Panc1 (cell line): ENCODE results near the gene SLC5A9. TPM values are rescaled to one million over a fixed set of nuclear protein-coding genes. Genes with fewer than 3 reads are reported as not detected.

Experiments used
- ATAC-seq: fragments of 200-7000 bp; cut with Tn5 transposase; 2 replicates; pipeline ENCODE4 v1.9.1; 2020; ENCODE audit warnings: mild to moderate bottlenecking, moderate library complexity
- BruUV-seq: library from RNA; stranded (reverse); fragments of 400-500 nt; replicated peaks from 2 replicates; lab custom pipeline; 2021; lab: Mats Ljungman, UMichigan
- CTCF ChIA-PET: fragments of 300-600 bp; sonication (Branson Sonifier 250); formaldehyde crosslinking; loops from one replicate; lab custom pipeline; 2022; ENCODE audit warnings: antibody characterized with exemption; lab: Charles Lee
- POLR2A ChIA-PET: fragments of 300-600 bp; sonication (Branson Sonifier 250); formaldehyde crosslinking; loops from one replicate; lab custom pipeline; 2022; ENCODE audit warnings: antibody characterized with exemption; lab: Charles Lee
- DNase-seq: peaks from one replicate; pipeline ENCODE4 v3.0.0-alpha.2; 2010; ENCODE audit warnings: low read depth, low spot score
- H3K27ac ChIP-seq: 2 replicates; pipeline ENCODE4 v1.5.1; 2011; ENCODE audit warnings: mild to moderate bottlenecking, low read length, inconsistent platforms
- H3K27me3 ChIP-seq: fragments of 200-500 bp; sonication (Bioruptor generic); 2 replicates; pipeline ENCODE4 v1.6.0; 2014; ENCODE audit warnings: low read length, inconsistent platforms; ENCODE audit not compliant: control insufficient read depth, insufficient read depth
- H3K36me3 ChIP-seq: fragments of 200-500 bp; sonication (Bioruptor generic); 2 replicates; pipeline ENCODE4 v1.5.1; 2014; ENCODE audit warnings: inconsistent platforms, mild to moderate bottlenecking, low read length, moderate library complexity; ENCODE audit not compliant: control insufficient read depth, insufficient read depth
- H3K4me1 ChIP-seq: 2 replicates; pipeline ENCODE4 v1.5.1; 2011; ENCODE audit warnings: inconsistent platforms, mild to moderate bottlenecking, low read length, moderate library complexity; ENCODE audit not compliant: control insufficient read depth, insufficient read depth
- H3K4me3 ChIP-seq, 2 experiments: 2 replicates each; pipeline ENCODE4 v1.5.1; 2011 to 2012; ENCODE audit warnings: low read depth in 2 of 2, low read length in 2 of 2, mild to moderate bottlenecking in 2 of 2, inconsistent platforms in 1 of 2, moderate library complexity in 1 of 2
- H3K9me3 ChIP-seq: fragments of 200-500 bp; sonication (Bioruptor generic); 2 replicates; pipeline ENCODE4 v1.5.1; 2014; ENCODE audit warnings: low read depth, mild to moderate bottlenecking, inconsistent platforms, low read length, moderate library complexity; ENCODE audit not compliant: control insufficient read depth, insufficient read depth
- CTCF ChIP-seq: fragments of 450-650 bp; IDR thresholded peaks from 2 replicates; pipeline ENCODE4 v1.5.1; 2017; ENCODE audit warnings: mild to moderate bottlenecking
- POLR2AphosphoS5 ChIP-seq: IDR thresholded peaks from 2 replicates; pipeline ENCODE4 v1.6.1; 2012; ENCODE audit warnings: mild to moderate bottlenecking, low read depth, low read length, moderate library complexity
- REST ChIP-seq, 2 experiments: IDR thresholded peaks; 2 replicates each; pipeline ENCODE4 v1.6.1; 2011 to 2012; ENCODE audit warnings: low read depth in 2 of 2, control low read depth in 1 of 2, low read length in 1 of 2, mild to moderate bottlenecking in 1 of 2, moderate library complexity in 1 of 2; ENCODE audit not compliant: insufficient read depth in 1 of 2
- SIN3A ChIP-seq: IDR thresholded peaks from 2 replicates; pipeline ENCODE4 v1.6.1; 2012; ENCODE audit warnings: low read depth, mild to moderate bottlenecking, low read length, moderate library complexity, borderline replicate concordance; ENCODE audit not compliant: insufficient read depth
- TCF7L2 ChIP-seq: IDR thresholded peaks from 2 replicates; pipeline ENCODE4 v1.6.1; 2011; ENCODE audit warnings: mild to moderate bottlenecking, low read depth, low read length, inconsistent platforms
- in situ Hi-C: cut with HindIII; loops from 2 replicates; pipeline ENCODE4 v1.10.0; 2016; ENCODE audit warnings: low sequenced_read_pairs, low pct_unique_long_range_greater_than_20kb
- intact Hi-C: fragments of 100-400 bp; cut with micrococcal nuclease; formaldehyde crosslinking; loops from one replicate; pipeline ENCODE4 v1.10.0; 2022; ENCODE audit not compliant: unreplicated experiment
- total RNA-seq: library from RNA; stranded (reverse); gene quantifications from one replicate; pipeline ENCODE4 v1.2.1, GENCODE V29; 2021; ENCODE audit not compliant: unreplicated experiment

Gene SLC5A9
- total RNA-seq, 1 experiment from 2014 or later: not detected

GRCh38 chr1:48229317-48229716 is 6.8 kb downstream of the SLC5A9 start:
- POLR2A ChIA-PET: no interaction called here
- BruUV-seq: no TSS peak
- no peak for TF ChIP-seq TCF7L2
- no peak for TF ChIP-seq CTCF
- TF ChIP-seq REST (IDR thresholded peaks at IDR 0.05; ENCODE audit: insufficient read depth in 1 of 2, low read depth in 2 of 2, low read length in 1 of 2): no peak
- no peak for TF ChIP-seq SIN3A
- TF ChIP-seq POLR2AphosphoS5: no peak
- H3K4me1 ChIP-seq: no peaks in the 10 kb centered on the region
- no peak overlapping the region for H3K27ac ChIP-seq
- DNase-seq (no peak), ATAC-seq (no peak)
- CTCF ChIA-PET: no interaction called here
- H3K9me3 ChIP-seq: no peaks in the 10 kb centered on the region
- no peaks in the 10 kb centered on the region for H3K27me3 ChIP-seq
- in situ Hi-C loops (no loop called here), intact Hi-C loops (no loop called here)
- no peaks in the 10 kb centered on the region for H3K36me3 ChIP-seq
- H3K4me3 ChIP-seq: no peak overlapping the region

GRCh38 chr1:48230236-48230635 is 7.7 kb downstream of the SLC5A9 start:
- no peaks in the 10 kb centered on the region for H3K27me3 ChIP-seq
- H3K4me3 ChIP-seq: no peak overlapping the region
- DNase-seq: no peak
- no peak overlapping the region for H3K27ac ChIP-seq
- no peak for ATAC-seq
- intact Hi-C loops (no loop called here), in situ Hi-C loops (no loop called here)
- H3K36me3 ChIP-seq: no peaks in the 10 kb centered on the region
- ChIA-PET POLR2A (no interaction called here), CTCF (no interaction called here)
- BruUV-seq: no TSS peak
- TF ChIP-seq POLR2AphosphoS5 (no peak), REST (IDR thresholded peaks at IDR 0.05; ENCODE audit: insufficient read depth in 1 of 2, low read depth in 2 of 2, low read length in 1 of 2) (no peak), TCF7L2 (no peak), SIN3A (no peak), CTCF (no peak)
- H3K4me1 ChIP-seq: no peaks in the 10 kb centered on the region
- H3K9me3 ChIP-seq: no peaks in the 10 kb centered on the region
